ENCODE data around the gene PTGFR.

DNA sequence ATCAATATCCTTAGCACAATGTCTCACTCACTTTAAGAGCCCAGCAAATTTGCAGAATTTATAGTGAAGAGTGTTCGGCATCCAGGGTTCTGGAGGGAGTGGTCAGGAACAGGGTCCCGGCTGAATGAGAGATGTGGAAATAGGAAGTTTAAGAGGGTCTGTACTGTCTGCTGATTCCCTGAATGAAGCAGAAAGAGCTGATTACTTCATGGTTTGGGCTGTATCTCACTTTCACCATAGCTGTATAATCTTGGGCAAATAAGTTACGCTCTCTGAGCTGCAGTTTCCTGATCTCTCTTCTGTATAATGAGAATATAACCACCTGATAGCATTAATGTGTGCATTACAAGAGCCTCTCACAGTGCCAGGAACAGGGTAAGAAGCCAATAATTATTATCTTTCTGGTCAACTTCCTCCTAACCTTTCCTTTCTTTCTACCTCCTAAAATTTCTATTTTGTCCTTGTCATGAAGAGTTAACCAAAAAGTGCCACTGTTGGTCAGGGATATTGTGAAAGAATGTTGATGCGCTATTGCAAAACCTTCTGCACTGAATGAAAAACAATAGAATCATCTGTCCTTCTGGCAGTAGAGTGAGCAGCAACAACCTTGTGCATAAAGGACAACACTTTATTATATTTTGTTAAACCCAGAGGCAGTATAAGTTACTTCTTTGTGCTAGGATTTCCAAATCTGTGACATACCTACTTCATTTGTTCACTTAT is 14.7 kb upstream of the PTGFR start:
- TF ChIP-seq, protein P1, sequence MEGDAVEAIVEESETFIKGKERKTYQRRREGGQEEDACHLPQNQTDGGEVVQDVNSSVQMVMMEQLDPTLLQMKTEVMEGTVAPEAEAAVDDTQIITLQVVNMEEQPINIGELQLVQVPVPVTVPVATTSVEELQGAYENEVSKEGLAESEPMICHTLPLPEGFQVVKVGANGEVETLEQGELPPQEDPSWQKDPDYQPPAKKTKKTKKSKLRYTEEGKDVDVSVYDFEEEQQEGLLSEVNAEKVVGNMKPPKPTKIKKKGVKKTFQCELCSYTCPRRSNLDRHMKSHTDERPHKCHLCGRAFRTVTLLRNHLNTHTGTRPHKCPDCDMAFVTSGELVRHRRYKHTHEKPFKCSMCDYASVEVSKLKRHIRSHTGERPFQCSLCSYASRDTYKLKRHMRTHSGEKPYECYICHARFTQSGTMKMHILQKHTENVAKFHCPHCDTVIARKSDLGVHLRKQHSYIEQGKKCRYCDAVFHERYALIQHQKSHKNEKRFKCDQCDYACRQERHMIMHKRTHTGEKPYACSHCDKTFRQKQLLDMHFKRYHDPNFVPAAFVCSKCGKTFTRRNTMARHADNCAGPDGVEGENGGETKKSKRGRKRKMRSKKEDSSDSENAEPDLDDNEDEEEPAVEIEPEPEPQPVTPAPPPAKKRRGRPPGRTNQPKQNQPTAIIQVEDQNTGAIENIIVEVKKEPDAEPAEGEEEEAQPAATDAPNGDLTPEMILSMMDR (IDR thresholded peaks at IDR 0.05) = no peak
- TF ChIP-seq POLR2A (IDR thresholded peaks at IDR 0.05) = no peak
